22Rv1 (cell line): ENCODE data around the gene CREG1.

Experiments used
- CTCF ChIP-seq: fragments of 450-650 bp; IDR thresholded peaks from 2 replicates; pipeline ENCODE4 v1.5.1; 2017; ENCODE audit warnings: mild to moderate bottlenecking
- ZFX ChIP-seq: fragments of 450-650 bp; IDR thresholded peaks from 2 replicates; pipeline ENCODE4 v1.6.1; 2017; ENCODE audit warnings: antibody characterized with exemption, borderline replicate concordance

- TF ChIP-seq CTCF, result no peak
- no peak for TF ChIP-seq ZFX
Observed at GRCh38 chr1:167517535-167518330, 35.8 kb downstream of the CREG1 start.
